T follicular helper cell (primary cell): ENCODE data around the gene CHST13.

Experiments used
- DNase-seq: peaks from one replicate; pipeline ENCODE4 v3.0.0-alpha.2; 2020; ENCODE audit warnings: low read depth
- total RNA-seq, 2 experiments: gene quantifications; one replicate each; lab custom pipeline; 2026; lab: John Stamatoyannopoulos, UW

Gene CHST13
- 0 reads per million in 2 experiments for total RNA-seq

- no peak for DNase-seq
Measured at GRCh38 chr3:126523745-126524428, at the start of gene CHST13. TSS of gene CHST13 (plus strand) at chr3:126524155. CDS start at chr3:126524333, 178 bp downstream.

GRCh38 chr3:126474498-126475412 lies 49.2 kb upstream of the CHST13 start:
- peak; percentile 9 for DNase-seq

GRCh38 chr3:126475413-126476114 lies 48.4 kb upstream of the CHST13 start, which contains the start of gene ZXDC:
TSS of gene ZXDC (minus strand) at chr3:126475891. CDS start at chr3:126475865, 26 bp downstream.
- DNase-seq = peak; percentile 86

- DNase-seq = no peak
Measured at GRCh38 chr3:126476166-126477060, 47.5 kb upstream of the CHST13 start.

GRCh38 chr3:126477061-126477380 lies 46.9 kb upstream of the CHST13 start:
- DNase-seq = no peak

GRCh38 chr3:126478581-126479310 lies 45.2 kb upstream of the CHST13 start:
- no peak for DNase-seq

GRCh38 chr3:126479642-126480041 lies 44.3 kb upstream of the CHST13 start:
- no peak for DNase-seq

GRCh38 chr3:126480206-126480605 lies 43.7 kb upstream of the CHST13 start:
- DNase-seq = no peak

- no peak for DNase-seq
Measured at GRCh38 chr3:126480861-126481260, 43.1 kb upstream of the CHST13 start.

- no peak for DNase-seq
Measured at GRCh38 chr3:126481808-126482502, 42.0 kb upstream of the CHST13 start.

- no peak for DNase-seq
Measured at GRCh38 chr3:126482503-126483255, 41.3 kb upstream of the CHST13 start.

- no peak for DNase-seq
Measured at GRCh38 chr3:126483321-126483761, 40.6 kb upstream of the CHST13 start.

GRCh38 chr3:126484148-126484547 lies 39.8 kb upstream of the CHST13 start:
- DNase-seq = no peak

GRCh38 chr3:126484662-126485061 lies 39.3 kb upstream of the CHST13 start:
- DNase-seq = no peak

- no peak for DNase-seq
Measured at GRCh38 chr3:126485176-126485897, 38.6 kb upstream of the CHST13 start.

- no peak for DNase-seq
Measured at GRCh38 chr3:126485956-126486355, 38.0 kb upstream of the CHST13 start.

GRCh38 chr3:126486360-126486847 lies 37.6 kb upstream of the CHST13 start:
- DNase-seq = no peak

- no peak for DNase-seq
Measured at GRCh38 chr3:126487151-126487771, 36.7 kb upstream of the CHST13 start.
